ENCODE measurements around the gene MBD5.

MBD5 gene

GRCh38 chr2:148555622-148556294 lies 534.9 kb downstream of the MBD5 start:
- TF ChIP-seq CTCF (IDR thresholded peaks at IDR 0.05; ENCODE audit: control insufficient read depth, extremely low read depth, insufficient read depth) = no peak
- no peak overlapping the region for H3K4me3 ChIP-seq (ENCODE audit: low read depth, low read length)
- DNase-seq (ENCODE audit: low read depth) = no peak

GRCh38 chr2:148557844-148558436 lies 537.0 kb downstream of the MBD5 start:
- H3K4me3 ChIP-seq (ENCODE audit: low read depth, low read length) = no peak overlapping the region
- no peak for DNase-seq (ENCODE audit: low read depth)
- TF ChIP-seq CTCF (IDR thresholded peaks at IDR 0.05; ENCODE audit: control insufficient read depth, extremely low read depth, insufficient read depth) = no peak

GRCh38 chr2:148560496-148560895 lies 539.6 kb downstream of the MBD5 start:
- H3K4me3 ChIP-seq (ENCODE audit: low read depth, low read length) = no peak overlapping the region
- no peak for TF ChIP-seq CTCF (IDR thresholded peaks at IDR 0.05; ENCODE audit: control insufficient read depth, extremely low read depth, insufficient read depth)
- DNase-seq (ENCODE audit: low read depth) = no peak

- no peak for TF ChIP-seq CTCF (IDR thresholded peaks at IDR 0.05; ENCODE audit: control insufficient read depth, extremely low read depth, insufficient read depth)
- DNase-seq (ENCODE audit: low read depth) = no peak
- H3K4me3 ChIP-seq (ENCODE audit: low read depth, low read length) = no peak overlapping the region
Measured at GRCh38 chr2:148561389-148561788, 540.5 kb downstream of the MBD5 start.

- no peak for DNase-seq (ENCODE audit: low read depth)
- no peak overlapping the region for H3K4me3 ChIP-seq (ENCODE audit: low read depth, low read length)
- 0 out of 2 replicates have a peak, but pooled peaks have one; percentile 2 for TF ChIP-seq CTCF (IDR thresholded peaks at IDR 0.05; ENCODE audit: control insufficient read depth, extremely low read depth, insufficient read depth)
Measured at GRCh38 chr2:148565272-148565894, 544.5 kb downstream of the MBD5 start.

Data from LNCaP clone FGC (cell line).